ENCODE measurements around the gene CD4.

The CD4 gene

DNA sequence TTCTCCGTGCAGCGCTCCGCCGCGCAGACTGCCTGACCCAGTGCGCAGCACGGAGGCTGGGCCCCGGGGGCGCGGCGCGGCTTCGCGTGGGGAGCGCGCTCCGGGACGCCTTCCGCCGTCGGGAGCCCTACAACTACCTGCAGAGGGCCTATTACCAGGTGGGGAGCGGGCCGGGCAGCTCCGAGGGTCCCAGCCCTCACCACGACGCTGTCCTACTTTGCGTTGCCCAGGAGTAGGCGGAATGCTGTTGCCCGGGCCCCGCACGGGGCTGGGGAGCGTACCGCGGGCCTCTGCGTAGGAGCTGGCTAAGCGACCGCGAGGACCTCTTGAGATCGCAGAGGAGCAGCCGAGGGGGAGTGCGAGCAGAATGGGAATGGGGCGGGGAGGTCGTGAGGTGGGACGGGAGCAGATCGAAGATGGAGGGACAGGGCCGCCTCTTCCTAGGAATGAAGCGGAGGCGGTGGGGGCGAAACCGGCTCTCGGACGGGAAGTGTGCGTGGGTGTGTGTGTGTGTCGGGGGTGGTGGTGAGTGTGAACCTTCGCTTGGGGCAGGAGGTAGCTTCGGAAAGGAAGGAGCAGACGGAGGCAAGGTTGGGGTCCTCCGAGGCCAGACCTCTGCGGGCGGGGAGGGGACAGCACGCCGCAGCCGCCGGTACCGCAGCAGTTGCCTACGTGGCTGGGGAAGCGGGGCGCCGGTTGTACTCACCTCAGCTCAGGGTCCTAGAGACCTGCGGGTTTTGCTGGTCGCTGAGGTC lies 39.6 kb downstream of the CD4 start:
- DNase-seq (ENCODE audit: low read depth in 2 of 2) = no peak

GRCh38 chr12:6829536-6830220 lies 40.4 kb downstream of the CD4 start:
- no peak for DNase-seq (ENCODE audit: low read depth in 2 of 2)

GRCh38 chr12:6830286-6830890 lies 41.1 kb downstream of the CD4 start:
- DNase-seq (ENCODE audit: low read depth in 2 of 2) = no peak

- DNase-seq (ENCODE audit: low read depth in 2 of 2) = no peak
These were observed 41.7 kb downstream of the CD4 start for GRCh38 chr12:6830999-6831398.

- DNase-seq (ENCODE audit: low read depth in 2 of 2) = no peak
These were observed 42.2 kb downstream of the CD4 start for GRCh38 chr12:6831450-6831995.

- no peak for DNase-seq (ENCODE audit: low read depth in 2 of 2)
These were observed 42.8 kb downstream of the CD4 start for GRCh38 chr12:6832125-6832524.

DNA sequence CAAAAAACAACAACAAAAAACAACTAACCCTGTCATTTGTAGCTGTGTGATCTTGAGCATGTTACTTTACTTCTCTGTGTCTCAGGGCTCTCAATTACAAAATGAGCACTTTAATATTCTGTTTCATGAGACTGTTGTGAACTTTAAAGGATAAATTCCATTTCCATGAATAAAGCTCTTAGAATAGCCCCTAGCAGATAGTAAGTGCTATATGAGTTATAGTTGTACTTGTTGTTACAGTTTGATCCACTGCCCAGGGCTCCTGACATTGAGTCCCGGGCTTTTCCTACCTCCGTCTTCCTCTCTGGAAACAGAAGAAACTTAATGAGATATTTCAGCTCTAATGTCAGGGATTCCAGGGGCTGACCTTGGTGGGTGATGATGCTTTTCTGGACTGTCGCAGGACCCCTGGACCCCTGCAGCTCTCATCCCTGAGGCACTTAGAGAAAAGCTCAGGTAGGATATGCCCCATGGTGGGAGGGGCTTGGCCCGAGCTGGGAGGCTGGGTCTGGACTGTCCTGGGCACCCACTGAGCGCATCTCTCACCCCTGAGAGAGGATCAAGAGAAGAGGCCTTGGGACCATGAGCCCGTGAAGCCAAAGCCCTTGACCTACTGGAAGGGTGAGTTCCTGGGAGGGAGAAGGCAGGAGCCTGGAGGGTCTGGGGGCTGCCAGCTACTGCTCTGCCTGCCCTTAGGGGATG lies 44.0 kb downstream of the CD4 start:
- DNase-seq (ENCODE audit: low read depth in 2 of 2) = no peak

DNA sequence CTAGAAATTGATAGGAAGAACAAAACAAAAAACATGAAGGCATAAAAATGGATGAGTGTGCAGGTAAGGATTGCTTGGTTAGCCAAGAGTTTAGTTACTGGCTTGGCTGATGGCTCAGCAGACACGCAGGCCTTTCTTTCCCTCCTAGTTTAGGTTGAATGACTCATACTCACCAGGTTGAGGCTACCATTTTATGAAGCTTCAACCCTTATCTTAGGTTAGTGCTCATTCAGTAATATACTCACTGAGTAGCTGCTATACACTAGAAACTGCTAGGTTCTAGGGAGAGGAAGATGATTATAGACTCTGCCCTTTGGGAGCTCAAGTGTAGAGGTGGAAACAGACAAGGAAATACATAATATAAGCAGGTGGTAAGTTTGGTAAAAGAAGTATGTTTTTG lies 44.9 kb downstream of the CD4 start:
- DNase-seq (ENCODE audit: low read depth in 2 of 2) = no peak

DNA sequence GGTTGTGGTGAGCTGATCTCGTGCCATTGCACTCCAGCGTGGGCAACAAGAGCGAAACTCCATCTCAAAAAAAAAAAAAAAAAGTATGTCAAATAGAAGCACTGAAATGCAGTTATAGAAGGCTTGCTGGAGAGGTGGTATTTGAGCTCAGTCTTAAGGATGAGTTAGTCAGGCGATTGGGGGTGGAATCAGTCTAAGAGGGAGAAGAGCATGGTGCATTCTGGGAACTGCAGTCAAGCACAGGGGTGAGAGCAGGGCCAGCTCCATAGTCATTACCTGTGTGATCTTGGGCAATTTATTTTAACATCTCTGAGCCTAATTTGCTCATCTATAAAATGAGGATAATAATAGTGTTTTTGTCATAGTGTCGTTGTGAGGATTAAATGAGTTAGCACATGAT lies 45.5 kb downstream of the CD4 start:
- no peak for DNase-seq (ENCODE audit: low read depth in 2 of 2)

DNA sequence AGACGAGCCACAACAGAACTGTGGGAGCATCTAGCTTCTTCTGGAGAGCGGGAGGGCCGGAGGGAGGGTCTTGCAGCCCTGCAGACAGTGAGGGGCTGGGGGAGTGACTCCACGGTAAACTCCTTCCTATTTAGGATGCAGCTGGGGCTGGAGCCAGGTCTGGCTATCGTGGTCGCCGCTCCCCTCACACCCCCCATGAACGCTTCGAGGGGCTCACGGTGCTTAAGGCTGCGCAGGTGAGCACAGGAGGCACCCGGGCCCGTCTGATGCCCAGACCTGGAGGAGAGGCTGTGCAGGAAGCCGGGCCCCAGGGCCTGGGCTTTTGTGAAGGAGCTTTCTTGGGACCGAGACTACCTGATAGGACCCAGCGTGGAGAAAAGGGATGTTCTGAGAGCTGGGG lies 47.5 kb downstream of the CD4 start:
- no peak for DNase-seq (ENCODE audit: low read depth in 2 of 2)

DNA sequence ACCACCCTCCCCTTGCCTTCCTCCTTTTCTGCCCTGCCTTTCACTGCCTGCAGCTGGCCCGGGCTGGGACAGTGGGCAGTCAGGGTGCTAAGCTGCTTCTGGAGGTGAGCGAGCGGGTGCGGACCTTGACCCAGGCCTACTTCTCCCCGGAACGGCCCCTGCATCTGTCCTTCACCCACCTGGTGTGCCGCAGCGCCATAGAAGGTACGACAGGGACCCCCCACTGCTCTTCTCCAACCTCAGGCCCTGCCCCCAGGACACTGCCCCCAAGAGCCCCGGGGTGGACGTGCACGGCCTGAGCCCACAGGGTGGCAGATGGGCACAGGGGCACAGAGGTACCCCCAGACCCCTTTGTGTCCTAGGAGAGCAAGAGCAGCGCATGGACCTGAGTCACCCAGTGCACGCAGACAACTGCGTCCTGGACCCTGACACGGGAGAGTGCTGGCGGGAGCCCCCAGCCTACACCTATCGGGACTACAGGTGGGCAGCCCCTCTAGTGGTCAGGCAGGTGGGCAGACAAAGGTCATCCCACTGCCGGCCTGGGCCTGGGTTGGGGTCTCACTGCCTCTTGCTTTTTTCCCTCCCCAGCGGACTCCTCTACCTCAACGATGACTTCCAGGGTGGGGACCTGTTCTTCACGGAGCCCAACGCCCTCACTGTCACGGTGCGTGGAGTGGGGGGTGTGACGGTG lies 48.2 kb downstream of the CD4 start:
- DNase-seq (ENCODE audit: low read depth in 2 of 2) = no peak

GRCh38 chr12:6838854-6839253 lies 49.5 kb downstream of the CD4 start:
- no peak for DNase-seq (ENCODE audit: low read depth in 2 of 2)

DNA sequence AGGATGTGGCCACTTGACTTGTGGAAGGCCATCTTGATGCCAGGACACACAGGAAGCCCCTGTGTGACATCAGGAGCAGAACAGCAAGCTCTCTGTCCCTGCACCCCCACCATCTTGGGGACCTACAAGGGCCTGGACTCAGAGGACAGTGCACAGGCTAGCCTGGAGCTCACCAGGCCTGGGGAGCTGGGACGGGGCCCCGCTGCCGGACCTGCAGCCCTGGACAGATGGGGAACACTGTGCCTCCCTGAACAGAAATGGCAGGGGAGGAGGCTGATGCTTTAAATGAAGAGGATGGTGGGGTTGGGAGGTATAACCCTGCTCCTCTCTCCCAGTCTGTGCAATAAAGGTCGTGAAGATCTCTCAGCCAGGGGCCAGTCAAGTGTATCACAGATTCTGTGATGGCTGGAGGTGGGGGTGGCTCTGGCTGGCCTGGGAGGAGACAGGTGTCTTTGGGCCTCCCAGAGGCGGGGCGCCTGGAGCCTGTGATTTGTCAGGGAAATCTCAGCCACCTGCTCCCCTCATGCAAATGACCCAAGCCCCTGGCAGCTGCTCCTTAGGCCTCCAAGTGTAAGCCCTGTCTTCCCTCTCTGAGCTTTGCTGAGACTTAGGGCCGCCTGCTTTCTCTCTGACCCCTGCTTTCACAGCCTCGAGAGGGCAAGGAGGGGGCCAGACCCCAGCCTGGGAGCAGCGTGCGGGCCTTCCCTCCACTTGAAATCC lies 50.3 kb downstream of the CD4 start:
- DNase-seq (ENCODE audit: low read depth in 2 of 2) = no peak

DNA sequence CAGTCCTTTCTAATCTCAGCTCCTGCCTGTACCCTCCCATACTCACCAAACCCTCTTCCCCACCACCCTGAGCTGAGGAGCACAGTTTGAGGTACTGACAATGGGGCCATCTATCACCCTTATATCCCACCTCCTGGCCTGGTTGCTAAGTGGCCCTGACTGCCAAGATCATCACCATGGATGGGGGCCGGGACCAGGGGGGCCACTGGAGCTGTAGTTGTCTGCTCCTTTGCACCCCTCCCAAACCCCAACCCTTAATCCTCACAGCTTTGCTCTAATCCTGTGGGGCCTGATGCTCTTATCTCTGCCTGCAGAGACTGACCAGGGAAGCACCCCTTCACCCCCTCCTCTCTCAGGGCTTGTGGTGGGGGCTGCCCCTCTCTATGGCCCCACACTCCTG lies 51.0 kb downstream of the CD4 start:
- DNase-seq (ENCODE audit: low read depth in 2 of 2) = no peak

DNA sequence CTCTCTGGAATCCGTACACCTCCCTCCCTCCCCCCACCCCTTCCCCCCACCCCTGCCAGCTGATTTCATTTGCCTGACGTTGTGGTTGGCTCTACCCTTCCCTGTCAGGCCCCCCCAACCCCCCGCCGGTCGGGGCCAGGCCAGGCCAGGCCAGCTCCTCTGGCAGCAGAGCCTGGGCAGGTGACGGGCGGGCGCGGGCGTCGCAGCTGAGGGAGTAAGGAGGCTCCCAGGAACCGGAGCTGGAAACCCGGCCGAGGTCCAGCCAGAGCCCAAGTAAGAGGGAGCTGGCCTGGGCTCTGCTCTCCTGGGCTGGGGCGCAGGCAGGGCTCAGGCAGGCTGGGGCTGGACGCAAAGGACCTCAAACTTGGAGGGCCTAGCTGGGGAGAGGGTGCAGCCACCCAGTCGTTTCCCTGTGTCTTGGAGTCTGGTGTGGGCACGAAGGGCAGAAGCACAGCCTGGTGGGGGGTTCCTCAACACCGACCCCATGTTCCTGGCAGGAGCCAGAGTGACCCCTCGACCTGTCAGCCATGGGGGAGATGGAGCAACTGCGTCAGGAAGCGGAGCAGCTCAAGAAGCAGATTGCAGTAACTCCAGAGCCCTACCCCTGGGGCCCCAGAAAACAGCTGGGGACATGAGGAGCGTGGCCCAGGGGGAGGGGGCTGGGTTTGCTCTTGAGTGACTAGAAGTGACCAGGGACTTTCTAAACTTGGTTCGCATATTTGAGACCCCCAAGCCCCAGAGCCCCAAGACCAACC lies 51.6 kb downstream of the CD4 start, which contains the start of gene GNB3:
Gene GNB3, plus strand, starts transcription at position 165 of the 755 bp plus-strand sequence. Its CDS starts 363 bp downstream, at position 528.
- DNase-seq (ENCODE audit: low read depth in 2 of 2) = no peak

DNA sequence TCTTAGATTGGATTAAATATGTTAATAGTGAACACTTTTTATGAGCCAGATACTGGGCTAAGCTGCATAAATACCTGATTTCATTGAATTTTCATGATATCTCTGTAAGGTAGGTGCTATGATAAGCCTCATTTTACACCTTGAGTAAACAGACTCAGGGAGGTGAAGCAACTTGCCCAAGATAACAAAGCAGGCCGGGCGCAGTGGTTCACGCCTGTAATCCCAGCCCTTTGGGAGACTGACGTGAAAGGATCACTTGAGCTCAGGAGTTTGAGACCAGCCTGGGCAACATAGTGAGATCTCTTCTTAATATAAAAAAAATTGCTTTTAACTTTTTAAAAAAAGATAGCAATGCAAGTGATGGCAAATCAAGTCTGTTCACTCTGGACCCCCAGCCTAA lies 52.7 kb downstream of the CD4 start:
- DNase-seq (ENCODE audit: low read depth in 2 of 2) = no peak

DNA sequence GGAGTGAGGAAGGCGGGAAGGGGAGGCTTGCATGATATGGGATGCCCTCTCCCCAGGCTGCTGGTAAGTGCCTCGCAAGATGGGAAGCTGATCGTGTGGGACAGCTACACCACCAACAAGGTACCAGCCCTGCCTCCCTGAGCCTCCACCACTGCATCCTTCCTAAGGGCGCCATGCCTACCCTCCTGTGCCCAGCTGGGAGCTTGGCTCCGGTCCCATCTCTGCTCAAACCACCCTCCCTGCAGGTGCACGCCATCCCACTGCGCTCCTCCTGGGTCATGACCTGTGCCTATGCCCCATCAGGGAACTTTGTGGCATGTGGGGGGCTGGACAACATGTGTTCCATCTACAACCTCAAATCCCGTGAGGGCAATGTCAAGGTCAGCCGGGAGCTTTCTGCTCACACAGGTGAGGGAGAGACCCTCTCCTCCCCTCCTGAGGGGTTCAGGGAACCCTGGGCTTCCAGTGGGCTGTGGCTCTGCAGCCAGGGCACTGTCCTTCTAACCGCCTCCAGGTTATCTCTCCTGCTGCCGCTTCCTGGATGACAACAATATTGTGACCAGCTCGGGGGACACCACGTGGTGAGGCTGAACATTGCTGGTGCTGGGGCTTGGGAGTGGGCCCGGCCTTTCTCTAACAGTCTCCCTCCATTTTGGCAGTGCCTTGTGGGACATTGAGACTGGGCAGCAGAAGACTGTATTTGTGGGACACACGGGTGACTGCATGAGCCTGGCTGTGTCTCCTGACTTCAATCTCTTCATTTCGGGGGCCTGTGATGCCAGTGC lies 54.0 kb downstream of the CD4 start:
- DNase-seq (ENCODE audit: low read depth in 2 of 2) = no peak

DNA sequence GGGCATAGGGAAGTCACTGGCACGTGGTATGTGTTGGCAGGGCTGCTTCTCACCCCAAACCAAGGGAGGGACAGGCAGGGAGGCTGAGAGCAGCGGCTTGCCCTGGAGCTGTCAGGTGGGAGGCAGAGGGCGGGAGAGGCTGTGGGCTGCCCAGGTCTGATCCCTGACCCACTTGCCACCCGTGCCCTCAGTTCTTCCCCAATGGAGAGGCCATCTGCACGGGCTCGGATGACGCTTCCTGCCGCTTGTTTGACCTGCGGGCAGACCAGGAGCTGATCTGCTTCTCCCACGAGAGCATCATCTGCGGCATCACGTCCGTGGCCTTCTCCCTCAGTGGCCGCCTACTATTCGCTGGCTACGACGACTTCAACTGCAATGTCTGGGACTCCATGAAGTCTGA lies 56.1 kb downstream of the CD4 start:
- no peak for DNase-seq (ENCODE audit: low read depth in 2 of 2)

- DNase-seq (ENCODE audit: low read depth in 2 of 2) = no peak
These were observed 57.1 kb downstream of the CD4 start for GRCh38 chr12:6846316-6846869.

Data from stimulated activated CD8-positive, alpha-beta memory T cell treated with anti-CD3 and anti-CD28 coated beads, Interleukin-15, amount 100 ng/mL, for 48 hours (primary cell).